B cell (primary cell): ENCODE data around the gene NAB2. TPM values are rescaled to one million over a fixed set of nuclear protein-coding genes. Genes with fewer than 3 reads are reported as not detected.

Source experiments
- ATAC-seq: fragments of 200-7000 bp; cut with Tn5 transposase; one replicate; pipeline ENCODE4 v1.10.0; 2021; ENCODE audit warnings: low read depth, mild to moderate bottlenecking, moderate number of reproducible peaks, moderate library complexity
- CTCF ChIA-PET: fragments of 350-600 bp; sonication (Branson Sonifier 250); formaldehyde crosslinking; loops from one replicate; lab custom pipeline; 2021; ENCODE audit warnings: antibody characterized with exemption, inconsistent platforms; lab: Charles Lee
- POLR2A ChIA-PET: fragments of 350-600 bp; sonication (Branson Sonifier 250); formaldehyde crosslinking; loops from one replicate; lab custom pipeline; 2021; ENCODE audit warnings: antibody characterized with exemption; lab: Charles Lee
- DNase-seq: peaks from one replicate; pipeline ENCODE4 v3.0.0; 2013
- H2AFZ ChIP-seq: 2 replicates; pipeline ENCODE4 v1.6.1; 2012; ENCODE audit warnings: mild to moderate bottlenecking, low read depth, low read length; ENCODE audit not compliant: insufficient read depth, poor library complexity, severe bottlenecking
- H3K27ac ChIP-seq, 2 donors: 1 replicate in 1 of 2; 2 replicates in 1 of 2; pipeline ENCODE4 v1.5.1; 2012 to 2013; ENCODE audit warnings: low read length in 2 of 2, mild to moderate bottlenecking in 2 of 2, moderate library complexity in 1 of 2
- H3K27me3 ChIP-seq, 4 experiments: fragments of 200-600 bp in 1 of 4; sonication (generic) in 1 of 4; replicated peaks in 1 of 4; 1 replicate in 2 of 4; 2 replicates in 2 of 4; pipeline versions ENCODE4 v1.6.1 to v1.7.0; 2013 to 2016; ENCODE audit warnings: low read length in 3 of 4, mild to moderate bottlenecking in 2 of 4, mixed read lengths in 1 of 4, moderate library complexity in 1 of 4; ENCODE audit not compliant: insufficient read depth in 4 of 4, control insufficient read depth in 3 of 4; ENCODE audit errors: control extremely low read depth in 1 of 4
- H3K36me3 ChIP-seq, 2 experiments: replicated peaks in 1 of 2; 1 replicate in 1 of 2; 2 replicates in 1 of 2; pipeline versions ENCODE4 v1.6.1 to v1.7.1; 2013; ENCODE audit warnings: low read length in 1 of 2; ENCODE audit not compliant: insufficient read depth in 2 of 2, control insufficient read depth in 1 of 2; ENCODE audit errors: control extremely low read depth in 1 of 2, extremely low read depth in 1 of 2
- H3K4me1 ChIP-seq, 2 donors: fragments of 200-600 bp in 1 of 2; sonication (generic) in 1 of 2; 1 replicate in 1 of 2; 2 replicates in 1 of 2; pipeline versions ENCODE4 v1.5.1 to v1.6.1; 2013 to 2017; ENCODE audit warnings: low read length in 2 of 2; ENCODE audit not compliant: control insufficient read depth in 2 of 2, insufficient read depth in 2 of 2
- H3K4me2 ChIP-seq: replicated peaks from 2 replicates; pipeline ENCODE3; 2012; ENCODE audit warnings: mild to moderate bottlenecking, low read depth, low read length; ENCODE audit not compliant: poor library complexity, severe bottlenecking
- H3K4me3 ChIP-seq, 5 experiments: fragments of 200-600 bp in 1 of 5; sonication (generic) in 1 of 5; 1 replicate in 3 of 5; 2 replicates in 2 of 5; pipeline versions ENCODE4 v1.5.1 to v1.7.0; 2011 to 2016; ENCODE audit warnings: low read length in 4 of 5, mild to moderate bottlenecking in 4 of 5, low read depth in 2 of 5, control low read depth in 1 of 5, moderate library complexity in 1 of 5; ENCODE audit not compliant: insufficient read depth in 1 of 5; ENCODE audit errors: control extremely low read depth in 1 of 5, extremely low read depth in 1 of 5
- H3K79me2 ChIP-seq: fragments of 200-600 bp; sonication (generic); one replicate; pipeline ENCODE4 v1.6.0; 2016; ENCODE audit warnings: low read length; ENCODE audit not compliant: control insufficient read depth, insufficient read depth
- H3K9ac ChIP-seq: fragments of 200-600 bp; sonication (generic); 2 replicates; pipeline ENCODE4 v1.6.1; 2017; ENCODE audit warnings: mild to moderate bottlenecking, low read length, moderate library complexity
- H3K9me3 ChIP-seq, 3 donors: one replicate each; pipeline versions ENCODE4 v1.6.1 to v1.7.1; 2013; ENCODE audit warnings: low read length in 2 of 3; ENCODE audit not compliant: control insufficient read depth in 2 of 3, insufficient read depth in 1 of 3; ENCODE audit errors: control extremely low read depth in 1 of 3
- H4K20me1 ChIP-seq: 2 replicates; pipeline ENCODE4 v1.6.0; 2012; ENCODE audit warnings: mild to moderate bottlenecking, low read length; ENCODE audit not compliant: insufficient read depth, control insufficient read depth, poor library complexity, severe bottlenecking
- H3K27ac Mint-ChIP-seq: one replicate; pipeline ENCODE4 v1.8.0; 2021; ENCODE audit warnings: mixed read lengths
- H3K27me3 Mint-ChIP-seq: one replicate; pipeline ENCODE4 v1.8.0; 2021; ENCODE audit warnings: mixed read lengths
- H3K4me1 Mint-ChIP-seq: one replicate; pipeline ENCODE4 v1.8.0; 2021; ENCODE audit warnings: mixed read lengths
- H3K4me3 Mint-ChIP-seq: one replicate; pipeline ENCODE4 v1.8.0; 2021; ENCODE audit warnings: mixed read lengths
- H3K9me3 Mint-ChIP-seq: one replicate; pipeline ENCODE4 v1.8.0; 2022; ENCODE audit warnings: mixed read lengths; ENCODE audit not compliant: insufficient read depth
- EZH2 ChIP-seq: IDR thresholded peaks from 2 replicates; pipeline ENCODE4 v1.6.1; 2012; ENCODE audit warnings: borderline replicate concordance, low read depth, mild to moderate bottlenecking, moderate library complexity, low read length; ENCODE audit not compliant: insufficient read depth, poor library complexity, severe bottlenecking
- WGBS: methylation state at CpG from one replicate; pipeline ENCODE4 v1.1.5; 2013; ENCODE audit warnings: missing lambda C conversion rate; ENCODE audit not compliant: insufficient coverage; 5-methylcytosine and 5-hydroxymethylcytosine counted together
- intact Hi-C: fragments of 100-400 bp; cut with micrococcal nuclease; formaldehyde crosslinking; loops from one replicate; pipeline ENCODE4 v1.10.0; 2022
- polyA plus RNA-seq: library from polyadenylated mRNA; depleted of rRNA; stranded (reverse); fragments of >200 nt; gene quantifications from 2 replicates; pipeline ENCODE4 v1.2.3, GENCODE V29; 2012
- total RNA-seq, 2 donors: library from RNA; stranded (reverse); fragments of 120-200 nt in 1 of 2; gene quantifications; 1 replicate in 1 of 2; 2 replicates in 1 of 2; pipeline versions ENCODE4 v1.2.3 to v1.2.4, GENCODE V29; 2013 to 2022
- TF ChIP-seq, protein P1 (sequence below): fragments of 200-600 bp; IDR thresholded peaks from one replicate; pipeline ENCODE4 v1.8.0; 2022; ENCODE audit warnings: antibody characterized with exemption, mild to moderate bottlenecking

Gene NAB2
- total and polyA plus RNA-seq, 2 donors (not counting 1 experiment from before 2014, with no cell fraction given) = 6.7 to 52.1 TPM

DNA sequence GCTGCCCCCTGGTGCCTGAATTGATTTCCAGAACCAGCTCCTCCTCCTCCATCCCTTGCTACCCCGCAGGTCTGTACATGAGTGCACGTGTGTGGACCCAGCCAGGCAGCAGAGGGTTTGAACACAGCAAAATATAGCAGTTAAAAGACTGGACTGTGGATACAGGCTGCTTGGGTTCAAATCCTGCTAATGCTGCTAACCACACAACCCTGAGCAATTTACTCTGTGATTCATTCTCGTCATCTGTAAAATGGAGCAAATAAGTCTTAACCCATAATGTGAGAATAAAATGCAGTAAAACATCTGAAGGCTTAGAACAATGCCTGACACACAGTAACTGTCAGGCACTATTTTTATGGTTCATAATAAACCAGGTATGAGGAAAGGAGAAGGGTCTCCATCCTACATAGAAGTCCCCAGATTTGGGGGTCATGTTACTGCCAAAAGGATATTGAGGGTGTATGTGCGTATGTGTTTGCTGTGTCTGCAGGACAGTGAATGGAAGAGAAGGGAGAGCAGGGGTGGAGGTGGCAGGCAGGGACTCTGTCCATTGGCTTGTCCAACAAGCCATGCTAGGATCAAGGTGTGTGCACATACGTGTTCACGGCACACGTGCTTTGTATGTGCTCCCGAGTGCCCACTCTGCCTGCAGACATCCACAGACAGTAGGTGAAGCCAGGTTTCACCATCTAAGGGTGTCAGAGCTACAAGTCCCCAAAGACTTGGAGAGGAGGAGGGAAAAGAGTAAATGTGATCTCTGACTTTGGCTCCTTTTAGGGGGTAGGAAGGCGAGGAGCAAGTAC is 23.8 kb downstream of the NAB2 start:
- Histone ChIP-seq H2AFZ (peak overlapping the region; percentile 60), H3K79me2 (peaks cover 52% of the 10 kb centered on the region), H3K4me3 (peak overlapping the region; percentile 87 to 100 (median 100)), H3K27ac (peak overlapping the region; percentile 96 to 100), H3K9me3 (no peaks in the 10 kb centered on the region), H3K9ac (peak overlapping the region; percentile 93), H4K20me1 (peaks cover 26% of the 10 kb centered on the region), H3K36me3 (peaks cover 0 to 19% of the 10 kb centered on the region in 2 experiments), H3K4me1 (peaks cover 20 to 38% of the 10 kb centered on the region in 2 donors), H3K4me2 (peak overlapping the region; percentile 96), H3K27me3 (no peaks in the 10 kb centered on the region)
- Mint-ChIP-seq H3K27me3 (no peaks in the 10 kb centered on the region), H3K4me1 (peaks cover 32% of the 10 kb centered on the region), H3K4me3 (peak overlapping the region; percentile 99), H3K27ac (peak overlapping the region; percentile 98), H3K9me3 (no peaks in the 10 kb centered on the region)
- DNase-seq = peak; percentile 15
- 68% methylated on average over 7 of the region's 9 CpGs for WGBS
- ChIA-PET POLR2A (interaction anchor here (0.6 to 5.0 kb wide), 21 partner anchors 9 to 1375 kb away, joined by 3 to 139 read pairs (median 6); partner anchors contain the start of genes LRP1, NAB2, NACA and NEMP1), CTCF (interaction anchor here (0.6 to 14.2 kb wide), 44 partner anchors 10 to 611 kb away, joined by 3 to 420 read pairs (median 7); partner anchors contain the start of genes HSD17B6, LRP1, NAB2 and NACA)
- intact Hi-C loops = loop anchor here (1.0 to 5.0 kb wide), 6 partner anchors 19 to 355 kb away; partner anchors contain the start of genes GLI1 and INHBE
- no peak for TF ChIP-seq EZH2
- TF ChIP-seq, protein P1, sequence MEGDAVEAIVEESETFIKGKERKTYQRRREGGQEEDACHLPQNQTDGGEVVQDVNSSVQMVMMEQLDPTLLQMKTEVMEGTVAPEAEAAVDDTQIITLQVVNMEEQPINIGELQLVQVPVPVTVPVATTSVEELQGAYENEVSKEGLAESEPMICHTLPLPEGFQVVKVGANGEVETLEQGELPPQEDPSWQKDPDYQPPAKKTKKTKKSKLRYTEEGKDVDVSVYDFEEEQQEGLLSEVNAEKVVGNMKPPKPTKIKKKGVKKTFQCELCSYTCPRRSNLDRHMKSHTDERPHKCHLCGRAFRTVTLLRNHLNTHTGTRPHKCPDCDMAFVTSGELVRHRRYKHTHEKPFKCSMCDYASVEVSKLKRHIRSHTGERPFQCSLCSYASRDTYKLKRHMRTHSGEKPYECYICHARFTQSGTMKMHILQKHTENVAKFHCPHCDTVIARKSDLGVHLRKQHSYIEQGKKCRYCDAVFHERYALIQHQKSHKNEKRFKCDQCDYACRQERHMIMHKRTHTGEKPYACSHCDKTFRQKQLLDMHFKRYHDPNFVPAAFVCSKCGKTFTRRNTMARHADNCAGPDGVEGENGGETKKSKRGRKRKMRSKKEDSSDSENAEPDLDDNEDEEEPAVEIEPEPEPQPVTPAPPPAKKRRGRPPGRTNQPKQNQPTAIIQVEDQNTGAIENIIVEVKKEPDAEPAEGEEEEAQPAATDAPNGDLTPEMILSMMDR = peak; percentile 81
- no peak for ATAC-seq
